Spinal cord (tissue), 10 donors: Measurements from ENCODE around the gene DUSP7. TPM values are rescaled to one million over a fixed set of nuclear protein-coding genes. Genes with fewer than 3 reads are reported as not detected.

Experiments used
- DNase-seq, 6 donors: peaks; one replicate each; pipeline versions ENCODE4 v3.0.0 to v3.0.0-alpha.2; 2013 to 2015; ENCODE audit warnings: low spot score in 6 of 6, low read depth in 4 of 6
- H3K27ac ChIP-seq: one replicate; pipeline ENCODE4 v1.5.1; 2013; ENCODE audit warnings: low read depth, low read length, control low read depth
- H3K27me3 ChIP-seq: one replicate; pipeline ENCODE4 v1.6.1; 2013; ENCODE audit warnings: low read length; ENCODE audit not compliant: control insufficient read depth, insufficient read depth
- H3K36me3 ChIP-seq: one replicate; pipeline ENCODE4 v1.6.1; 2013; ENCODE audit warnings: low read length; ENCODE audit not compliant: control insufficient read depth, insufficient read depth
- H3K4me1 ChIP-seq: one replicate; pipeline ENCODE4 v1.6.1; 2013; ENCODE audit warnings: low read length; ENCODE audit not compliant: control insufficient read depth, insufficient read depth
- H3K4me3 ChIP-seq: one replicate; pipeline ENCODE4 v1.5.1; 2013; ENCODE audit warnings: low read depth, low read length, control low read depth
- H3K9me3 ChIP-seq: one replicate; pipeline ENCODE4 v1.6.1; 2013; ENCODE audit warnings: low read length; ENCODE audit not compliant: control insufficient read depth, insufficient read depth
- WGBS: methylation state at CpG from one replicate; pipeline ENCODE4 v1.1.5; 2013; ENCODE audit warnings: missing lambda C conversion rate; ENCODE audit not compliant: insufficient coverage; 5-methylcytosine and 5-hydroxymethylcytosine counted together
- polyA plus RNA-seq, 2 donors: library from polyadenylated mRNA; unstranded; fragments of 120-200 nt; gene quantifications; one replicate each; pipeline ENCODE4 v1.2.1, GENCODE V29; 2013; ENCODE audit not compliant: insufficient read length in 2 of 2
- total RNA-seq, 2 donors: library from RNA; depleted of rRNA in 1 of 2; stranded (reverse); fragments of 120-200 nt in 1 of 2; fragments of >200 nt in 1 of 2; gene quantifications; one replicate each; pipeline versions ENCODE4 v1.2.3 to v1.2.4, GENCODE V29; 2013 to 2014
- donor health status: healthy.

Gene DUSP7
- total and polyA plus RNA-seq, 4 donors, result 9.2 to 29.6 (median 21.1) TPM

- peaks cover 83% of the 10 kb centered on the region for H3K4me1 ChIP-seq
- peaks cover 56% of the 10 kb centered on the region for H3K36me3 ChIP-seq
- 80% methylated on average over 29 of the region's 31 CpGs for WGBS
- peak overlapping the region; percentile 9 for H3K4me3 ChIP-seq
- no peak for DNase-seq
- no peaks in the 10 kb centered on the region for H3K27me3 ChIP-seq
- peak overlapping the region; percentile 20 for H3K27ac ChIP-seq
- no peaks in the 10 kb centered on the region for H3K9me3 ChIP-seq
Observed at GRCh38 chr3:52053307-52054304, 2.8 kb downstream of the DUSP7 start.

- Histone ChIP-seq H3K27me3 (no peaks in the 10 kb centered on the region), H3K4me3 (no peak overlapping the region), H3K27ac (peak overlapping the region; percentile 20), H3K36me3 (peaks cover 64% of the 10 kb centered on the region), H3K4me1 (peaks cover 84% of the 10 kb centered on the region), H3K9me3 (no peaks in the 10 kb centered on the region)
- WGBS, result 36% methylated on average over 10 of the region's 10 CpGs
- DNase-seq, result peak in 1 of 6 donors; percentile 61
Observed at GRCh38 chr3:52052831-52053306, 3.5 kb downstream of the DUSP7 start.

- Histone ChIP-seq H3K4me3 (no peak overlapping the region), H3K36me3 (peaks cover 76% of the 10 kb centered on the region), H3K4me1 (peaks cover 86% of the 10 kb centered on the region), H3K27me3 (no peaks in the 10 kb centered on the region), H3K27ac (no peak overlapping the region), H3K9me3 (no peaks in the 10 kb centered on the region)
- no peak for DNase-seq
- WGBS, result 96% methylated on average over 7 of the region's 8 CpGs
Observed at GRCh38 chr3:52051444-52051843, 4.9 kb downstream of the DUSP7 start.

GRCh38 chr3:52050571-52050970 is 5.8 kb downstream of the DUSP7 start:
- 94% methylated on average over 21 of the region's 21 CpGs for WGBS
- H3K4me3 ChIP-seq, result no peak overlapping the region
- peaks cover 78% of the 10 kb centered on the region for H3K36me3 ChIP-seq
- no peaks in the 10 kb centered on the region for H3K9me3 ChIP-seq
- no peak overlapping the region for H3K27ac ChIP-seq
- H3K4me1 ChIP-seq, result peaks cover 92% of the 10 kb centered on the region
- no peak for DNase-seq
- no peaks in the 10 kb centered on the region for H3K27me3 ChIP-seq

- DNase-seq, result no peak
- H3K27me3 ChIP-seq, result no peaks in the 10 kb centered on the region
- H3K36me3 ChIP-seq, result peaks cover 77% of the 10 kb centered on the region
- H3K4me1 ChIP-seq, result peaks cover 92% of the 10 kb centered on the region
- no peaks in the 10 kb centered on the region for H3K9me3 ChIP-seq
- no peak overlapping the region for H3K27ac ChIP-seq
- H3K4me3 ChIP-seq, result no peak overlapping the region
- 83% methylated on average over 1 of the region's 2 CpGs for WGBS
Observed at GRCh38 chr3:52049503-52049902, 6.9 kb downstream of the DUSP7 start.

- Histone ChIP-seq H3K27ac (peak overlapping the region; percentile 69), H3K4me1 (peaks cover 84% of the 10 kb centered on the region), H3K9me3 (no peaks in the 10 kb centered on the region), H3K27me3 (no peaks in the 10 kb centered on the region), H3K4me3 (no peak overlapping the region), H3K36me3 (peaks cover 56% of the 10 kb centered on the region)
- DNase-seq, result peak in 2 of 6 donors; percentile 49 to 71
- 27% methylated on average over 11 of the region's 20 CpGs for WGBS
Observed at GRCh38 chr3:52047295-52047960, 8.9 kb downstream of the DUSP7 start.

- no peaks in the 10 kb centered on the region for H3K27me3 ChIP-seq
- DNase-seq, result no peak
- no peak overlapping the region for H3K4me3 ChIP-seq
- peak overlapping the region; percentile 65 for H3K27ac ChIP-seq
- H3K9me3 ChIP-seq, result no peaks in the 10 kb centered on the region
- H3K4me1 ChIP-seq, result peaks cover 80% of the 10 kb centered on the region
- 81% methylated on average over 7 of the region's 7 CpGs for WGBS
- peaks cover 51% of the 10 kb centered on the region for H3K36me3 ChIP-seq
Observed at GRCh38 chr3:52046902-52047239, 9.5 kb downstream of the DUSP7 start.

GRCh38 chr3:52046186-52046901 is 10.0 kb downstream of the DUSP7 start:
- Histone ChIP-seq H3K27ac (peak overlapping the region; percentile 65), H3K36me3 (peaks cover 45% of the 10 kb centered on the region), H3K4me3 (no peak overlapping the region), H3K9me3 (no peaks in the 10 kb centered on the region), H3K4me1 (peaks cover 80% of the 10 kb centered on the region), H3K27me3 (no peaks in the 10 kb centered on the region)
- 69% methylated on average over 10 of the region's 12 CpGs for WGBS
- DNase-seq, result no peak

- no peak overlapping the region for H3K4me3 ChIP-seq
- H3K4me1 ChIP-seq, result peaks cover 84% of the 10 kb centered on the region
- no peaks in the 10 kb centered on the region for H3K27me3 ChIP-seq
- H3K36me3 ChIP-seq, result peaks cover 34% of the 10 kb centered on the region
- WGBS, result 82% methylated on average over 17 of the region's 18 CpGs
- H3K27ac ChIP-seq, result no peak overlapping the region
- no peaks in the 10 kb centered on the region for H3K9me3 ChIP-seq
- DNase-seq, result no peak
Observed at GRCh38 chr3:52044869-52045619, 11.3 kb downstream of the DUSP7 start.
